GM23338 (cell line): ENCODE results near the gene CDC34. TPM values are rescaled to one million over a fixed set of nuclear protein-coding genes. Genes with fewer than 3 reads are reported as not detected.

Experiments
- ATAC-seq: fragments of 200-7000 bp; cut with Tn5 transposase; 3 replicates; pipeline ENCODE4 v1.9.1; 2020
- DNase-seq: peaks from one replicate; pipeline ENCODE4 v3.0.0-alpha.2; 2015; ENCODE audit warnings: low spot score
- H2AFZ ChIP-seq: fragments of 200-600 bp; sonication (generic); 2 replicates; pipeline ENCODE4 v1.8.0; 2016; ENCODE audit warnings: antibody characterized with exemption, mild to moderate bottlenecking, moderate library complexity
- H3F3A ChIP-seq: fragments of 200-600 bp; sonication (generic); replicated peaks from 2 replicates; pipeline ENCODE4 v1.8.0; 2017; ENCODE audit warnings: antibody characterized with exemption, mixed run types, low read depth
- H3K27ac ChIP-seq: fragments of 200-600 bp; sonication (generic); 2 replicates; pipeline ENCODE4 v1.6.1; 2016; ENCODE audit warnings: low read depth
- H3K27me3 ChIP-seq: fragments of 200-600 bp; sonication (generic); 2 replicates; pipeline ENCODE4 v1.8.0; 2016; ENCODE audit warnings: mild to moderate bottlenecking, mixed run types, moderate library complexity; ENCODE audit not compliant: insufficient read depth
- H3K36me3 ChIP-seq: fragments of 200-600 bp; sonication (generic); 2 replicates; pipeline ENCODE4 v1.8.0; 2016; ENCODE audit warnings: mild to moderate bottlenecking; ENCODE audit not compliant: insufficient read depth
- H3K4me1 ChIP-seq: fragments of 200-600 bp; sonication (generic); 2 replicates; pipeline ENCODE4 v1.8.0; 2016; ENCODE audit warnings: mild to moderate bottlenecking, moderate library complexity; ENCODE audit not compliant: insufficient read depth
- H3K4me2 ChIP-seq: fragments of 200-600 bp; sonication (generic); 2 replicates; pipeline ENCODE4 v1.7.1; 2017; ENCODE audit warnings: mixed run types
- H3K4me3 ChIP-seq: fragments of 200-600 bp; sonication (generic); 2 replicates; pipeline ENCODE4 v1.6.1; 2016; ENCODE audit warnings: mixed run types
- H3K79me2 ChIP-seq: fragments of 200-600 bp; sonication (generic); replicated peaks from 2 replicates; pipeline ENCODE4 v1.8.0; 2017; ENCODE audit warnings: mild to moderate bottlenecking; ENCODE audit not compliant: insufficient read depth
- H3K9me2 ChIP-seq: fragments of 200-600 bp; sonication (generic); 2 replicates; pipeline ENCODE4 v1.8.0; 2017; ENCODE audit not compliant: insufficient read depth
- H4K20me1 ChIP-seq: fragments of 200-600 bp; sonication (generic); replicated peaks from 2 replicates; pipeline ENCODE4 v1.8.0; 2017; ENCODE audit warnings: mild to moderate bottlenecking; ENCODE audit not compliant: insufficient read depth
- H3K27ac Mint-ChIP-seq: 2 replicates; pipeline ENCODE4 v1.8.0; 2020; ENCODE audit warnings: inconsistent platforms, mild to moderate bottlenecking, moderate library complexity, mixed read lengths
- H3K27me3 Mint-ChIP-seq: 3 replicates; pipeline ENCODE4 v1.8.0; 2022; ENCODE audit warnings: low read depth, mild to moderate bottlenecking, moderate library complexity, mixed read lengths, inconsistent platforms; ENCODE audit not compliant: insufficient read depth, poor library complexity
- H3K36me3 Mint-ChIP-seq: 3 replicates; pipeline ENCODE4 v1.8.0; 2021; ENCODE audit warnings: low read depth, mild to moderate bottlenecking, inconsistent platforms, moderate library complexity, mixed read lengths
- H3K4me1 Mint-ChIP-seq: 3 replicates; pipeline ENCODE4 v1.8.0; 2020; ENCODE audit warnings: mild to moderate bottlenecking, inconsistent platforms, mixed read lengths
- H3K4me3 Mint-ChIP-seq: 3 replicates; pipeline ENCODE4 v1.8.0; 2021; ENCODE audit warnings: moderate library complexity, mild to moderate bottlenecking, inconsistent platforms, mixed read lengths
- H3K9me3 Mint-ChIP-seq: 3 replicates; pipeline ENCODE4 v1.8.0; 2020; ENCODE audit warnings: moderate library complexity, mild to moderate bottlenecking, inconsistent platforms, mixed read lengths
- CREB1 ChIP-seq: fragments of 250-450 bp; sonication (Bioruptor Pico); IDR thresholded peaks from 2 replicates; pipeline ENCODE4 v1.5.0; 2020; ENCODE audit warnings: low read depth, mild to moderate bottlenecking, moderate library complexity
- CTCF ChIP-seq, 2 experiments: fragments of 200-600 bp in 1 of 2; sonication (generic) in 1 of 2; conservative IDR thresholded peaks; 2 replicates each; pipeline versions ENCODE4 v1.5.1 to v1.6.1; 2016 to 2017; ENCODE audit warnings: antibody characterized with exemption in 2 of 2, low read depth in 2 of 2, mild to moderate bottlenecking in 2 of 2, moderate library complexity in 1 of 2
- ETS1 ChIP-seq: IDR thresholded peaks from 2 replicates; pipeline ENCODE4 v1.6.1; 2016; ENCODE audit warnings: antibody characterized with exemption
- EZH2 ChIP-seq: fragments of 200-600 bp; sonication (generic); IDR thresholded peaks from one replicate; pipeline ENCODE4 v1.8.0; 2017; ENCODE audit warnings: antibody characterized with exemption, mild to moderate bottlenecking, low read depth; ENCODE audit not compliant: unreplicated experiment
- EZH2phosphoT487 ChIP-seq: fragments of 200-600 bp; sonication (generic); IDR thresholded peaks from one replicate; pipeline ENCODE4 v1.8.1; 2018; ENCODE audit warnings: antibody characterized with exemption; ENCODE audit not compliant: unreplicated experiment
- JUNB ChIP-seq: IDR thresholded peaks from one replicate; pipeline ENCODE4 v1.6.1; 2016; ENCODE audit warnings: antibody characterized with exemption; ENCODE audit not compliant: unreplicated experiment
- NANOG ChIP-seq: IDR thresholded peaks from 2 replicates; pipeline ENCODE4 v1.6.1; 2016; ENCODE audit warnings: antibody characterized with exemption, borderline replicate concordance
- POLR2AphosphoS5 ChIP-seq: IDR thresholded peaks from 2 replicates; pipeline ENCODE4 v1.6.1; 2016; ENCODE audit warnings: antibody characterized with exemption, low read depth
- REST ChIP-seq: IDR thresholded peaks from one replicate; pipeline ENCODE4 v1.6.1; 2018; ENCODE audit warnings: antibody characterized with exemption; ENCODE audit not compliant: unreplicated experiment
- STAT1 ChIP-seq: IDR thresholded peaks from one replicate; pipeline ENCODE4 v1.6.1; 2016; ENCODE audit warnings: antibody characterized with exemption; ENCODE audit not compliant: unreplicated experiment
- ZNF114 ChIP-seq: fragments of 250-450 bp; sonication (Bioruptor Pico); IDR thresholded peaks from 2 replicates; pipeline ENCODE4 v1.5.0; 2020; ENCODE audit warnings: mild to moderate bottlenecking, moderate library complexity
- ZNF331 ChIP-seq: fragments of 250-450 bp; sonication (Bioruptor Pico); IDR thresholded peaks from 2 replicates; pipeline ENCODE4 v1.5.0; 2020; ENCODE audit warnings: low read depth, mild to moderate bottlenecking, moderate library complexity
- polyA plus RNA-seq: library from polyadenylated mRNA; unstranded; fragments of >200 nt; fragmentation: Nextera tagmentation; extraction: Ambion mirVana; gene quantifications from 2 replicates; pipeline ENCODE4 v1.2.1, GENCODE V29; 2016
- total RNA-seq: library from RNA; depleted of rRNA; stranded (reverse); fragments of >200 nt; shearing (Covaris generic); gene quantifications from 2 replicates; pipeline ENCODE4 v1.2.3, GENCODE V29; 2014

The CDC34 gene
- total and polyA plus RNA-seq, 2 experiments from 2014 or later, result 114 to 148 TPM

- TF ChIP-seq REST (no peak), STAT1 (no peak), ZNF331 (CRISPR knock-in tag) (no peak), EZH2 (no peak), ZNF114 (no peak), ETS1 (no peak), POLR2AphosphoS5 (no peak), CTCF (conservative IDR thresholded peaks at IDR 0.05; ENCODE audit: low read depth in 2 of 2) (no peak)
Measured at GRCh38 chr19:582497-583197, 51.1 kb downstream of the CDC34 start (continued).

- Histone ChIP-seq H3K9me2 (no peaks in the 10 kb centered on the region), H3K27me3 (peaks cover 2% of the 10 kb centered on the region), H3K4me1 (peaks cover 2% of the 10 kb centered on the region; the same call in 1 of the 2 replicates), H3K27ac (no peak overlapping the region), H3F3A (peaks cover 20% of the 10 kb centered on the region), H3K79me2 (peaks cover 19% of the 10 kb centered on the region), H3K4me3 (no peak overlapping the region), H3K36me3 (no peaks in the 10 kb centered on the region; the same call in 1 of the 2 replicates), H4K20me1 (peaks cover 21% of the 10 kb centered on the region; the same call in 1 of the 2 replicates), H3K4me2 (no peak overlapping the region), H2AFZ (no peak overlapping the region)
- ATAC-seq (no peak), DNase-seq (no peak)
- H3K27ac Mint-ChIP-seq, result no peak overlapping the region; the same call in 1 of the 2 replicates
- peaks cover 18% of the 10 kb centered on the region for H3K36me3 Mint-ChIP-seq
- H3K4me3 Mint-ChIP-seq, result no peak overlapping the region
- peaks cover 25% of the 10 kb centered on the region for H3K27me3 Mint-ChIP-seq
- no peaks in the 10 kb centered on the region for H3K9me3 Mint-ChIP-seq
- H3K4me1 Mint-ChIP-seq, result peaks cover 5% of the 10 kb centered on the region; the same call in 2 of the 3 replicates
- TF ChIP-seq EZH2phosphoT487, result no peak
- TF ChIP-seq JUNB, result no peak
- TF ChIP-seq EZH2, result no peak
- no peak for TF ChIP-seq POLR2AphosphoS5
- TF ChIP-seq ETS1, result no peak
- no peak for TF ChIP-seq CREB1 (CRISPR knock-in tag)
- TF ChIP-seq NANOG, result no peak
Measured at GRCh38 chr19:583198-583967, 51.8 kb downstream of the CDC34 start.
